Esophagus (tissue), 2 donors: Measurements from ENCODE around the gene FBN2. TPM values are rescaled to one million over a fixed set of nuclear protein-coding genes. Genes with fewer than 3 reads are reported as not detected.

Source experiments
- H3K27ac ChIP-seq, 2 donors: one replicate each; pipeline ENCODE4 v1.5.1; 2013; ENCODE audit warnings: low read depth in 2 of 2, mild to moderate bottlenecking in 2 of 2, inconsistent platforms in 1 of 2, low read length in 1 of 2, moderate library complexity in 1 of 2
- H3K27me3 ChIP-seq, 2 donors: one replicate each; pipeline ENCODE4 v1.6.1; 2013; ENCODE audit warnings: low read length in 2 of 2, control low read depth in 1 of 2, mild to moderate bottlenecking in 1 of 2; ENCODE audit not compliant: insufficient read depth in 2 of 2, control insufficient read depth in 1 of 2
- H3K36me3 ChIP-seq, 2 donors: one replicate each; pipeline ENCODE4 v1.6.1; 2013; ENCODE audit warnings: low read length in 1 of 2; ENCODE audit not compliant: control insufficient read depth in 2 of 2, insufficient read depth in 2 of 2
- H3K4me1 ChIP-seq, 2 donors: one replicate each; pipeline ENCODE4 v1.6.1; 2013; ENCODE audit warnings: low read length in 1 of 2; ENCODE audit not compliant: control insufficient read depth in 2 of 2, insufficient read depth in 2 of 2
- H3K4me3 ChIP-seq, 2 donors: one replicate each; pipeline ENCODE4 v1.5.1; 2013; ENCODE audit warnings: low read length in 2 of 2, mild to moderate bottlenecking in 2 of 2, low read depth in 1 of 2, moderate library complexity in 1 of 2
- H3K9me3 ChIP-seq, 2 donors: one replicate each; pipeline ENCODE4 v1.6.1; 2013; ENCODE audit warnings: mild to moderate bottlenecking in 2 of 2, low read depth in 1 of 2, low read length in 1 of 2, moderate library complexity in 1 of 2; ENCODE audit not compliant: control insufficient read depth in 2 of 2, insufficient read depth in 1 of 2
- WGBS, 2 donors: extraction: QIAGEN DNeasy Blood & Tissue Kit; methylation state at CpG; one replicate each; pipeline ENCODE4 v1.1.7; 2013; 5-methylcytosine and 5-hydroxymethylcytosine counted together
- polyA plus RNA-seq, 2 donors: library from polyadenylated mRNA; stranded (reverse); fragments of 200-250 nt; gene quantifications; one replicate each; pipeline ENCODE4 v1.2.3, GENCODE V29; 2013
- donor health status: healthy with polysubstance abuse.
- donor health status: Bipolar disorder and iron deficiency.

The FBN2 gene
- polyA plus RNA-seq, 2 donors: 0.09 to 0.14 TPM

DNA sequence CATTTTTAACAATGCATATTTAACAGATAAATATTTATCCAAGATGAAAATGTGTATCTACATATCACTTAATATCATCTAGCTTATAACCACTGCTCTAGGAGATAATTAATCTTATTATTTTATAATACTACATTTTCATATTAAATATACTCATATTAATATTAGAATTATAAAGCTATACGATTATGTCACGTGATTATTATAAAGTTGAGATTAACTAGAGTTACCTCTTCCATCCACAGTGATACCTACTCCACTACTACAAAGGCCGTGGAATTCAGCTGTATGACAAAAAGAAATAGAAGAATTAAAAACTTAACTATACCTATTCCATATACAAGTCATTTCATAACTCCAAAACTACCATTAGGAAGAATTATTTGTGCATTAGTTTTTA, 171.9 kb downstream of the FBN2 start:
- H3K27ac ChIP-seq: no peak overlapping the region
- no peaks in the 10 kb centered on the region for H3K36me3 ChIP-seq
- no peaks in the 10 kb centered on the region for H3K4me1 ChIP-seq
- H3K27me3 ChIP-seq: peaks cover 0 to 2% of the 10 kb centered on the region in 2 donors
- H3K9me3 ChIP-seq: no peaks in the 10 kb centered on the region
- H3K4me3 ChIP-seq: no peak overlapping the region
- WGBS, 2 donors: 86 to 87% methylated on average over 3 of the region's 3 CpGs

DNA sequence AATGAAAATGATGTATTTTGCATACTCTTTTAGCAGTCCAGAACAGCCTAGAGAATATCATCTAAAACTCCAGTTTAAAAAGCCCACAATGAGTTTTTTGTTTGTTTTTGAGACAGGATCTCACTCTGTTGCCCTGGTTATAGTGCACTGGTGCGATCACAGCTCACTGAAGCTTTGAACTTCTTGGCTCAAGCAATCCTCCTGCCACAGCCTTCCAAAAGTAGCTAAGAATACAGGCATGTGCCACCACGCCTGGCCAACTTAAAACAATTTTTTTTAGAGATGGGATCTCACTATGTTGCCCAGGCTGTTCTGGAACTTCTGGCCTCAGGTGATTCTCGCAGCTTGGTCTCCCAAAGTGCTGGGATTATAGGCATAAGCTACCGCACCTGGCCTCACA, 175.7 kb downstream of the FBN2 start:
- Histone ChIP-seq H3K27me3 (no peaks in the 10 kb centered on the region), H3K27ac (no peak overlapping the region), H3K4me3 (no peak overlapping the region), H3K9me3 (no peaks in the 10 kb centered on the region), H3K4me1 (no peaks in the 10 kb centered on the region), H3K36me3 (no peaks in the 10 kb centered on the region)
- WGBS, 2 donors: 67 to 75% methylated on average over 4 of the region's 4 CpGs

DNA sequence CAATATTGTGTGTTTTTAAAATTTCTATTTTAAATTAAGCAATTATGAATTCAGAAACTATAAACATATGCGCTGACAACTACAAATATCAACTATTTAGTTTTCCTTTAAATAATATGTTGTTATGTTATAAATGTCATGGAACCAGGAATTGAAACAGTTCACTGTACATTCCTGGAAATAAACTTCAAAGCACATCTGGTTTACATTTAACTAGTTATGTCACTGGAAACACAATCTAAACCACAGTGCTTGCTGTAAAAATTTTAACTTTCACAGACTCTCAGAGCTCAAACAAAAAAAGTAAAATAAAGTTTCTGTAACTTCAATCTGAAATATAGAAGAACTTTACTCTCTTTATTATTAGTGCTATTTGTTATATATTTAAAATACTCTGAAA, 179.2 kb downstream of the FBN2 start:
- no peaks in the 10 kb centered on the region for H3K27me3 ChIP-seq
- WGBS, 2 donors: 85 to 87% methylated on average over 1 of the region's 1 CpG
- H3K36me3 ChIP-seq: no peaks in the 10 kb centered on the region
- no peaks in the 10 kb centered on the region for H3K4me1 ChIP-seq
- H3K9me3 ChIP-seq: no peaks in the 10 kb centered on the region
- no peak overlapping the region for H3K27ac ChIP-seq
- no peak overlapping the region for H3K4me3 ChIP-seq

DNA sequence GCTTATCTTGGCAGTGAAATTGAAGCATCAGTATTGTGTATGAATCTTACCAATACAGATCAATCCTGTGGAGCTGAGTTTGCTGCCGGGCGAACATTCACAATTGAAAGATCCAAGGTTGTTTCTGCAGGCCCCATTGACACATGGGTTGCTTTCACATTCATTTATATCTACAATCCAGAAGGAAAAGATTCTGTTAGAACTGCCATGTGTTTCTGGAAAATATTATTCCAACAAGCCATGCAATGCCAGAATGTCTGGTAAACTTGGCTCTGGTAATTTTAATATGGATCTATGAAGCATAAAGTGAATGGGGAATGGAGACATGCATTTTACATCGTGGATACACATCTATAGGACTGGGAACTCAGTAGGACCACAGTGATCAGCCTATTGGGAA, 180.8 kb downstream of the FBN2 start:
- H3K9me3 ChIP-seq: no peaks in the 10 kb centered on the region
- WGBS, 2 donors: 88% methylated on average over 3 of the region's 3 CpGs
- no peaks in the 10 kb centered on the region for H3K27me3 ChIP-seq

DNA sequence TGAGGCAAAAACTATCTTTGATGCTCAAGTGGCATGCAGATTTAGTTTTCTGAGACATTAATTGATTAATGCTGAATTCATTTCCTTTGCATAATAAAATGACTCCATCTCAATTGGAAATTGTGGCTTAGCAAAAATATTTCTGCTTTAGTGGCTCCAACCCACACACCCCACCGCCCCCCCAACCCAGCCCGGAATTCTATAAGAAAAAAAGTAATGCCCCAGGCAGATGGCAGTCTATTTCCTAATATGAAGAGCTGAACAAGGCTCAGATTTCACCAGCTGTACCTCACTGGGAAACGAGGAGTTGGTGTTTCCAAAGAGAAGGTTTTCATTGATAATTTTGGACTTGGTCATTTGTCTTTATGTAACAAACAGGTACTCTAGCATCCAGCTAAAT, 182.1 kb downstream of the FBN2 start:
- 57 to 66% methylated on average over 3 of the region's 3 CpGs for WGBS, 2 donors
- Histone ChIP-seq H3K4me1 (no peaks in the 10 kb centered on the region), H3K27ac (no peak overlapping the region), H3K4me3 (no peak overlapping the region), H3K27me3 (no peaks in the 10 kb centered on the region), H3K9me3 (no peaks in the 10 kb centered on the region), H3K36me3 (no peaks in the 10 kb centered on the region)

More for the DNA sequence above, 180.8 kb downstream of the FBN2 start:
- Histone ChIP-seq H3K27ac (no peak overlapping the region), H3K4me1 (no peaks in the 10 kb centered on the region), H3K4me3 (no peak overlapping the region), H3K36me3 (no peaks in the 10 kb centered on the region)

DNA sequence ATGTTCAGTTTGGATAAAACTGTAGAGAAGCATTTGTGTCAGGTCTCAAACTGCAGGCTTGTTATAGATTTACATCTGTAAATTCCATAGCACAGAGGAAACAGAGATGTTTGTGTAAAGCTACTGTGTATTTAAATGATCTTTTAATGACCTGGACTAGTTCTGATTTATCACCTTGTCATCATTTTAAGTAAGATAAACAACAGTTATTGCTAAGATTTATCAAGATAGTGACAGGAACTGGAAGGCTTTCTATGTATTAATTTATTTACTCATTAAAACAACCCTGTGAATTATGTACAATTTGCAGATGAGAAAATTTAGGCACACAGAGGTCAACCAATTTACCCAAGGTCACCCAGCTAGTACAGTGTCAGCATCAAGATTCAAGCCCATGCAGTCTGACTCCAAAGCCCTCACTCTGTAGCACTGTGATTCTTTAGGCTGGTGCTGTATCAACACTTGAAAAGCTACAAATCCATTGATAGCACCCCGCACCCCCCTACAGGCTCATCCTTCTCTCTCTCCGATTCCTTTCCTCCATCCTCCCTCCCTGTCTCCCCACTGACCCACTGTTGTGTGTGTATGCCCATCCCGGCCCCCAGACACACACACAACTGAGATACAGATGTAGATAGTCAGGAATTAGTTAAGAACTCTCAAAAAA, 184.5 kb downstream of the FBN2 start:
- 83 to 85% methylated on average over 3 of the region's 3 CpGs for WGBS, 2 donors
- Histone ChIP-seq H3K27me3 (no peaks in the 10 kb centered on the region), H3K27ac (no peak overlapping the region), H3K4me1 (no peaks in the 10 kb centered on the region), H3K9me3 (no peaks in the 10 kb centered on the region), H3K4me3 (no peak overlapping the region), H3K36me3 (no peaks in the 10 kb centered on the region)

DNA sequence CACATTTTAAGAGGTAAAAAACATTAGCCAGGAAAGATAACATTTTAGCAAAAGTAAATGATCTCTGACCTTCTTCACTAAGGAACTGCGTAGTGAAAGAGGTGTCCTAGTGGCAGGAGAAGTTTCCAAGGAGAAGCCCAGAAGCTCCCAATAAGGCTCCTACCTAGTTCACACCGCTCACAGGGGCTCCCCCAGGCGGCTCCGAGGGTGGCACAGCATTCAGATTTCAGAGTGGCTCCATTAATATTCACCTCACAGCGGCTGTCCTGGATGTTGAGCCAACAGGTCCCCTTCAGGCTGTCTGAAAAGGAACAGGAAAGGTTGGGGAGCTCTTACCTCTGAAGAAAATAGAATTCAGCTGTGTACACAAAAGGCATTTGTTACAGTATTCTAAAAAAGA, 187.3 kb downstream of the FBN2 start:
- H3K9me3 ChIP-seq: no peaks in the 10 kb centered on the region
- no peaks in the 10 kb centered on the region for H3K4me1 ChIP-seq
- no peaks in the 10 kb centered on the region for H3K36me3 ChIP-seq
- H3K4me3 ChIP-seq: no peak overlapping the region
- 91 to 92% methylated on average over 5 of the region's 5 CpGs for WGBS, 2 donors
- no peaks in the 10 kb centered on the region for H3K27me3 ChIP-seq
- H3K27ac ChIP-seq: no peak overlapping the region

DNA sequence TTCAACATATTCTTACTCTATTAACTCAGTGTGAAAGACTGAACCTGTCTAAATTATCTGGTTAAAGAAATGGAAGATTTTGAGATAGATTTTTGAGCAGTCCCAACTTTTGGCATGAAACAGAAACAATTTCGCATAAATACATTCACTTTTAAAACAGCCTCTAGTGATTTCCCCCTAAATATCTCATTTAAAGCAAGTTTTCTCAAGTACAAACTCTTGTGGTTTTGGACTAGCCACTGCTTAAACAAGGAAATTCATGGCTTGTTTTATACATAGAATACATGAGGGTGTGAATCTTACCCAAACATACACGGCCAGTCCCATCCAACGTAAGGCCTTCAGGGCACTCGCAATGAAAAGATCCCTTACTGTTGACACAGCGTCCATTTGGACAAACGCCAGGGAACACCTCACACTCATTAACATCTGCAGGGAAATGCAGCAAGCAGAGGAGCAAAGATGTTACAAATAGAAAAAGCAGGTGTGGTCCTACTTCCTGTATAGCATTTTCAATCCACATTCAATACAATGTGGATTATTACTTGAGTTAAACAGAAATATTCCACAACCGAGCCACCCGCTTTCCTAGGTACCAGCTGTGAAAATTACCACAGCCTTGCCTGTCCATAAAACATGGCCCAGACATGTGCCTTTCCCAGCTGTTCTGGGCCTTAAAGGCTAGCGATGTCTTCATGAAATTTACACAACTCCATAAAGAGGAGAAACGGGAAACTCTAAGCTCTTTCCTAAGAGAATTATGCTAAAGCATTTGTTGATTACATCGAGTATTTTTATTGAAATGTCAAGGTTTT, 188.8 kb downstream of the FBN2 start:
- H3K36me3 ChIP-seq: no peaks in the 10 kb centered on the region
- 44% methylated on average over 11 of the region's 11 CpGs for WGBS, 2 donors
- no peaks in the 10 kb centered on the region for H3K9me3 ChIP-seq
- H3K4me1 ChIP-seq: no peaks in the 10 kb centered on the region
- H3K27ac ChIP-seq: no peak overlapping the region
- no peaks in the 10 kb centered on the region for H3K27me3 ChIP-seq
- no peak overlapping the region for H3K4me3 ChIP-seq

DNA sequence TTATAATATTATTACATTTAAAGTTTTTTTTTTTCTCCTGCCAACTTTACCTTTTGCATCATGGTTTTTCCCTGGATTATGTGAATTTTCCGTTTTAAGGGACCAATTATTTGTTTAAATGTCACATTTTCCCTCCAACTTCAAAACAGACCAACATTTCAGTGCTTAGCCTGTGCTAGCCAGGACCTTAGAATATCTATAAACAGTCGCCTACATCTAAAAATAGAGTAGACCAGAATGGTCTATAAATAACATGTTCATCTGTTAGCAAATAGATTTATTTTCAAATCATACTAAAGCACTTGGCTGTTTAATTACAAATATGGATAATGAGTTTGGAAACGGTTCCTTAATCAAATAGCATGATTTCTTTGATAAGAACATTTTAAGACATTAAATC, 192.0 kb downstream of the FBN2 start:
- H3K4me1 ChIP-seq: no peaks in the 10 kb centered on the region
- 53 to 55% methylated on average over 3 of the region's 3 CpGs for WGBS, 2 donors
- no peak overlapping the region for H3K4me3 ChIP-seq
- no peaks in the 10 kb centered on the region for H3K36me3 ChIP-seq
- no peaks in the 10 kb centered on the region for H3K9me3 ChIP-seq
- H3K27me3 ChIP-seq: no peaks in the 10 kb centered on the region
- no peak overlapping the region for H3K27ac ChIP-seq

DNA sequence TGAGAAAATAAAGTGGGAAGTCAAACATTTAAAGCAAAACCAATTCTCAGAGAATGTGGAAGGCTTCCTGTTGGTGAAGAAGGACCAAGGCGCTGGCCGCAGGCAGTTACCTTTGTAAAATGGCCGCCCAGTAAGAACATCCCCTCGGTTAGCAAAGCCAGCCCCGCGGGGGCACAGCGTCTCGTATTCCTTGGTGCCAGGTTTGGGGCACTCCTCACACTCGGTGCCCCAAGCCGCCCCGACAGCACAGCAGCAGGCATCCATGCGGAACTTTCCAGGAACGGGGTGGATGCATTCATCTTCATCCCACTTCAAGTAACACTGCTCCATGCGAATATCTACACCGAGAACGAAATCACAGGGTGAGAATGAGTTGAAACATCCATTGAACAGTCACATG, 192.8 kb downstream of the FBN2 start:
- no peak overlapping the region for H3K27ac ChIP-seq
- no peaks in the 10 kb centered on the region for H3K4me1 ChIP-seq
- no peaks in the 10 kb centered on the region for H3K27me3 ChIP-seq
- no peak overlapping the region for H3K4me3 ChIP-seq
- no peaks in the 10 kb centered on the region for H3K9me3 ChIP-seq
- 94 to 97% methylated on average over 16 of the region's 16 CpGs for WGBS, 2 donors
- H3K36me3 ChIP-seq: no peaks in the 10 kb centered on the region
